Body of pancreas (tissue), 4 donors: ENCODE data around the gene METTL6.

Experiments
- CTCF ChIP-seq, 7 experiments: fragments of 450-650 bp in 4 of 7; fragments of 200-600 bp in 3 of 7; sonication (generic) in 3 of 7; IDR thresholded peaks; one replicate each; pipeline ENCODE4 v1.5.1; 2016 to 2019; ENCODE audit warnings: antibody characterized with exemption in 7 of 7
- POLR2A ChIP-seq, 3 donors: fragments of 450-650 bp; IDR thresholded peaks; one replicate each; pipeline ENCODE4 v1.6.1; 2016; ENCODE audit warnings: antibody characterized with exemption in 3 of 3, mild to moderate bottlenecking in 2 of 3

DNA sequence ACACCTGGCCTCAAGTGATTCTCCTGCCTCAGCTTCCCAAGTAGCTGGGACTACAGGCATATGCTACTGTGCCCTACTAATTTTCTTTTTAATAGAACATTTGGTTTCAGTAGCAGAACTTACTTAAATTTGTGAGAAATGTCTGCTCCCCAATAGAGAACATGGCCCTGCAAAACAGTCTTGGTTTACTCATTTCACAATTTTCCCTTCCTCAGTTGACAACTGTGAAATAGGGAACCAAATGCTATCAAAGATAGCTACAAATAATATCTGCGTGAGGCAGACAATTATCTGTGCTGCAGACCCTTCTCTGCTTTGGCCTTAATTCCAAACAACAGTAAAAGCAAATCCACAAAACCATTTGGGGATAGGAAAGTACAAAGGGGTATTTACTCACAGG, 22.6 kb downstream of the METTL6 start:
- TF ChIP-seq POLR2A (IDR thresholded peaks at IDR 0.05), result no peak
- TF ChIP-seq CTCF (IDR thresholded peaks at IDR 0.05), result no peak
